ENCODE data around the gene SHC3. TPM values are rescaled to one million over a fixed set of nuclear protein-coding genes. Genes with fewer than 3 reads are reported as not detected.

Gene SHC3
- polyA plus RNA-seq, 3 donors = not detected

DNA sequence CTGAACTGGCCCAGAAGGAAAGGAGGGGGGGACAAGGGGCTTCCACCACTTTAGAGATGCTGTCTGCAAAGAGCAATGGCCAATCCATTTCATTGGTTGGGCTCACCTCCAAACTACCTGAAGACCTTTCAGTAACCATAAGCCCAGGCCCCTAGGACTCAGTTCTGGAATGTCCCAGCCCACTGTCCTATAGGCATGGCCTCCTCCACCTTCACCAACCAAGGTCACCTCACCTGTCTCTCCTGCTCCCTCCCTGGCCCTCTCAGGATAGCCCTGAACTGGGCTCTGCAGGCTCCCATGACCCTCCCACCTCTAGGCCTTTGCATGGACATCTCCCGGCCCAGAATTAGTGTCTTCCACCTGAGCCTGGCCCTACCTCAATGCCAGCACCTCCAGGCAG, 165.0 kb downstream of the SHC3 start:
- Histone ChIP-seq H3K4me1 (ENCODE audit: control insufficient read depth in 1 of 2, insufficient read depth in 2 of 2, low read length in 2 of 2) (peaks cover 14 to 15% of the 10 kb centered on the region in 2 donors), H3K4me3 (replicated peaks in 1 of 3; ENCODE audit: low read depth in 2 of 3, low read length in 3 of 3) (no peak overlapping the region), H3K27ac (ENCODE audit: low read depth in 1 of 2, low read length in 2 of 2) (no peak overlapping the region), H3K9ac (ENCODE audit: insufficient read depth, low read length, poor library complexity, severe bottlenecking) (no peak overlapping the region), H3K9me3 (replicated peaks in 1 of 2; ENCODE audit: control insufficient read depth in 1 of 2, insufficient read depth in 1 of 2, low read length in 2 of 2) (peaks cover 0 to under 1% of the 10 kb centered on the region in 2 donors), H4K20me1 (ENCODE audit: insufficient read depth, low read length) (no peaks in the 10 kb centered on the region), H3K36me3 (replicated peaks in 1 of 2; ENCODE audit: control insufficient read depth in 1 of 2, insufficient read depth in 2 of 2, low read length in 2 of 2) (no peaks in the 10 kb centered on the region), H3K79me2 (ENCODE audit: insufficient read depth, low read length) (no peaks in the 10 kb centered on the region), H3K27me3 (ENCODE audit: control insufficient read depth in 2 of 2, insufficient read depth in 2 of 2, low read length in 2 of 2) (peaks cover 0 to 2% of the 10 kb centered on the region in 2 donors), H3K4me2 (replicated peaks; ENCODE audit: extremely low read depth, low read length, poor library complexity, severe bottlenecking) (no peak overlapping the region), H2AFZ (ENCODE audit: insufficient read depth, low read depth, low read length, poor library complexity, severe bottlenecking) (no peak overlapping the region)
- DNase-seq = no peak
- TF ChIP-seq, protein P1, sequence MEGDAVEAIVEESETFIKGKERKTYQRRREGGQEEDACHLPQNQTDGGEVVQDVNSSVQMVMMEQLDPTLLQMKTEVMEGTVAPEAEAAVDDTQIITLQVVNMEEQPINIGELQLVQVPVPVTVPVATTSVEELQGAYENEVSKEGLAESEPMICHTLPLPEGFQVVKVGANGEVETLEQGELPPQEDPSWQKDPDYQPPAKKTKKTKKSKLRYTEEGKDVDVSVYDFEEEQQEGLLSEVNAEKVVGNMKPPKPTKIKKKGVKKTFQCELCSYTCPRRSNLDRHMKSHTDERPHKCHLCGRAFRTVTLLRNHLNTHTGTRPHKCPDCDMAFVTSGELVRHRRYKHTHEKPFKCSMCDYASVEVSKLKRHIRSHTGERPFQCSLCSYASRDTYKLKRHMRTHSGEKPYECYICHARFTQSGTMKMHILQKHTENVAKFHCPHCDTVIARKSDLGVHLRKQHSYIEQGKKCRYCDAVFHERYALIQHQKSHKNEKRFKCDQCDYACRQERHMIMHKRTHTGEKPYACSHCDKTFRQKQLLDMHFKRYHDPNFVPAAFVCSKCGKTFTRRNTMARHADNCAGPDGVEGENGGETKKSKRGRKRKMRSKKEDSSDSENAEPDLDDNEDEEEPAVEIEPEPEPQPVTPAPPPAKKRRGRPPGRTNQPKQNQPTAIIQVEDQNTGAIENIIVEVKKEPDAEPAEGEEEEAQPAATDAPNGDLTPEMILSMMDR (IDR thresholded peaks at IDR 0.05) = no peak
- H3K9me3 Mint-ChIP-seq = peaks cover 0 to 8% (median 5%) of the 10 kb centered on the region in 7 donors
- no peak overlapping the region for H3K4me3 Mint-ChIP-seq
- intact Hi-C loops (cut with micrococcal nuclease) = no loop called here
- no peak overlapping the region for H3K27ac Mint-ChIP-seq
- peaks cover 2 to 10% (median 7%) of the 10 kb centered on the region in 3 donors for H3K27me3 Mint-ChIP-seq (ENCODE audit: low read depth in 3 of 3)
- 88% methylated on average over 1 of the region's 1 CpG for WGBS (ENCODE audit: insufficient coverage)
- H3K36me3 Mint-ChIP-seq = no peaks in the 10 kb centered on the region
- H3K4me1 Mint-ChIP-seq = peaks cover 14% of the 10 kb centered on the region

DNA sequence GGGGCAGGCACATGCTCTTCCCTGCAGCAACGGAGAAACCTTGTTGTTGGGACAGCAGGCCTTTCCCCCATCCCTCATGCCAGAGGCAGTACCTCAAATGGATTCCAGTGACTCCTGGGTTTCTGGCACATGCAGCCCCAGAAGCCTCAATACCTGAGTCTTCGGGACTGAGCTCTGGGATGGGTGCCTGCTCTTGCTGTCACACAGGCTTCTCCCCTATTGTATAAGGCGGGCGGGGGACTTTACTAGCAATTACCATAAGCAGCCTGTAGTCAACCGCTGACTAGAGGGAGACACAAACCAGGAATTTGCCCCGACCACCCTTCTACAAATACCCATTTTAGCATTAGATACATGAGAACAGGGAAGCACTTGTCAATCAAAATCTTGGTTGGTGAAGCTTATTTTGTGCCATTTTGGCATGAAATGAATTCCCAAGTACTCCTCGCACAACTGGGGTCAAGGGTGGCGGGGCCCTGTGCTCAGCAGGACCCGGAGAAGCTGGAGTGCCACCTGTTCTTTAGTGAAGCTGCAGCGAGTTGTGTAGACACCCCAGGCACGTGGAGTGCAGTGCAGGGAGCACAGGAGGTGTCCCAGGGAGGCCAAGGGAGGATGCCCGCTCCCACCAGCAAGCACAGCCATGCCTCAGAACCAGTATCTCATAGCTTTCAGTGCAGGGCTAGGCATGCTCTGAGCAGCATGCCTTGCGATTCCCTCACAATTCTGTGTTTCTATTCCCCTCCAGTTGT, 166.2 kb downstream of the SHC3 start:
- DNase-seq = no peak
- no peak overlapping the region for H3K4me3 Mint-ChIP-seq
- H3K9me3 Mint-ChIP-seq = peaks cover 0 to 5% (median 2%) of the 10 kb centered on the region in 7 donors
- H3K36me3 Mint-ChIP-seq = peaks cover 0 to 4% of the 10 kb centered on the region in 2 donors
- Histone ChIP-seq H3K4me3 (replicated peaks in 1 of 3; ENCODE audit: low read depth in 2 of 3, low read length in 3 of 3) (no peak overlapping the region), H3K4me2 (replicated peaks; ENCODE audit: extremely low read depth, low read length, poor library complexity, severe bottlenecking) (no peak overlapping the region), H3K9ac (ENCODE audit: insufficient read depth, low read length, poor library complexity, severe bottlenecking) (no peak overlapping the region), H2AFZ (ENCODE audit: insufficient read depth, low read depth, low read length, poor library complexity, severe bottlenecking) (no peak overlapping the region), H3K27ac (ENCODE audit: low read depth in 1 of 2, low read length in 2 of 2) (no peak overlapping the region), H3K9me3 (replicated peaks in 1 of 2; ENCODE audit: control insufficient read depth in 1 of 2, insufficient read depth in 1 of 2, low read length in 2 of 2) (no peaks in the 10 kb centered on the region), H4K20me1 (ENCODE audit: insufficient read depth, low read length) (peaks cover 5% of the 10 kb centered on the region), H3K36me3 (replicated peaks in 1 of 2; ENCODE audit: control insufficient read depth in 1 of 2, insufficient read depth in 2 of 2, low read length in 2 of 2) (no peaks in the 10 kb centered on the region), H3K4me1 (ENCODE audit: control insufficient read depth in 1 of 2, insufficient read depth in 2 of 2, low read length in 2 of 2) (peaks cover 20 to 21% of the 10 kb centered on the region in 2 donors), H3K27me3 (ENCODE audit: control insufficient read depth in 2 of 2, insufficient read depth in 2 of 2, low read length in 2 of 2) (peaks cover 0 to 2% of the 10 kb centered on the region in 2 donors), H3K79me2 (ENCODE audit: insufficient read depth, low read length) (no peaks in the 10 kb centered on the region)
- H3K27ac Mint-ChIP-seq = no peak overlapping the region
- H3K27me3 Mint-ChIP-seq (ENCODE audit: low read depth in 3 of 3) = peaks cover 2 to 12% (median 5%) of the 10 kb centered on the region in 3 donors
- intact Hi-C loops (cut with micrococcal nuclease) = no loop called here
- peaks cover 17% of the 10 kb centered on the region for H3K4me1 Mint-ChIP-seq
- TF ChIP-seq, protein P1 (IDR thresholded peaks at IDR 0.05) = no peak
- 90% methylated on average over 10 of the region's 13 CpGs for WGBS (ENCODE audit: insufficient coverage)
